IMR-90 (cell line): ENCODE measurements around the gene CORO1C. TPM values are rescaled to one million over a fixed set of nuclear protein-coding genes. Genes with fewer than 3 reads are reported as not detected.

ENCODE experiments used
- ATAC-seq: fragments of 200-7000 bp; cut with Tn5 transposase; 2 replicates; pipeline ENCODE4 v1.9.1; 2020; ENCODE audit warnings: low read depth, mild to moderate bottlenecking, moderate library complexity
- BruUV-seq: library from RNA; stranded (reverse); fragments of 400-500 nt; replicated peaks from 2 replicates; lab custom pipeline; 2021; lab: Mats Ljungman, UMichigan
- CTCF ChIA-PET: fragments of 300-600 bp; formaldehyde crosslinking; extraction: SDS; loops from one replicate; lab custom pipeline; 2021; ENCODE audit warnings: antibody characterized with exemption; lab: Yijun Ruan, JAX
- POLR2A ChIA-PET: fragments of 300-600 bp; sonication (Branson Sonifier 250); formaldehyde crosslinking; loops from one replicate; lab custom pipeline; 2022; ENCODE audit warnings: antibody characterized with exemption; ENCODE audit not compliant: unreplicated experiment; lab: Charles Lee
- DNase-seq: peaks from one replicate; pipeline ENCODE4 v3.0.0; 2013
- H2AFZ ChIP-seq: replicated peaks from 2 replicates; pipeline ENCODE3; 2013; ENCODE audit warnings: low read length, mild to moderate bottlenecking; ENCODE audit not compliant: poor library complexity
- H2AK5ac ChIP-seq: 2 replicates; pipeline ENCODE4 v1.6.1; 2013; ENCODE audit warnings: low read depth, low read length, inconsistent platforms
- H2AK9ac ChIP-seq: replicated peaks from 2 replicates; pipeline ENCODE3; 2013; ENCODE audit warnings: mild to moderate bottlenecking, low read depth, low read length, moderate library complexity; ENCODE audit not compliant: poor library complexity
- H2BK120ac ChIP-seq: 2 replicates; pipeline ENCODE4 v1.6.1; 2013; ENCODE audit warnings: low read depth, low read length, inconsistent platforms
- H2BK15ac ChIP-seq: 3 replicates; pipeline ENCODE4 v1.6.1; 2013; ENCODE audit warnings: low read depth, low read length, inconsistent platforms
- H2BK20ac ChIP-seq: 2 replicates; pipeline ENCODE4 v1.6.1; 2013; ENCODE audit warnings: low read depth, mild to moderate bottlenecking, inconsistent platforms, low read length, moderate library complexity
- H2BK5ac ChIP-seq: 2 replicates; pipeline ENCODE4 v1.6.1; 2013; ENCODE audit warnings: mild to moderate bottlenecking, low read depth, low read length, inconsistent platforms; ENCODE audit not compliant: poor library complexity, severe bottlenecking
- H3K14ac ChIP-seq: replicated peaks from 2 replicates; pipeline ENCODE4 v1.6.1; 2013; ENCODE audit warnings: low read depth, low read length, inconsistent platforms
- H3K18ac ChIP-seq: 2 replicates; pipeline ENCODE4 v1.6.1; 2013; ENCODE audit warnings: low read depth, low read length, control low read depth
- H3K23ac ChIP-seq: 2 replicates; pipeline ENCODE4 v1.6.1; 2013; ENCODE audit warnings: low read depth, low read length, inconsistent platforms
- H3K27ac ChIP-seq: 2 replicates; pipeline ENCODE4 v1.5.1; 2013; ENCODE audit warnings: mild to moderate bottlenecking, control low read depth, low read length; ENCODE audit not compliant: insufficient read depth
- H3K27me3 ChIP-seq: 2 replicates; pipeline ENCODE4 v1.6.1; 2013; ENCODE audit warnings: low read length; ENCODE audit not compliant: control insufficient read depth, insufficient read depth
- H3K36me3 ChIP-seq: 2 replicates; pipeline ENCODE4 v1.6.1; 2013; ENCODE audit warnings: low read length, mixed read lengths; ENCODE audit not compliant: control insufficient read depth, insufficient read depth
- H3K4ac ChIP-seq: 2 replicates; pipeline ENCODE4 v1.6.1; 2013; ENCODE audit warnings: low read depth, low read length, inconsistent platforms
- H3K4me1 ChIP-seq: 2 replicates; pipeline ENCODE4 v1.6.1; 2013; ENCODE audit warnings: low read length, mixed read lengths; ENCODE audit not compliant: control insufficient read depth, insufficient read depth
- H3K4me2 ChIP-seq: 2 replicates; pipeline ENCODE4 v1.6.1; 2013; ENCODE audit warnings: low read depth, mild to moderate bottlenecking, control low read depth, low read length, moderate library complexity
- H3K4me3 ChIP-seq: 2 replicates; pipeline ENCODE4 v1.5.1; 2013; ENCODE audit warnings: low read depth, mild to moderate bottlenecking, control low read depth, low read length, moderate library complexity; ENCODE audit not compliant: insufficient read depth
- H3K56ac ChIP-seq: 2 replicates; pipeline ENCODE4 v1.6.1; 2013; ENCODE audit warnings: low read length, inconsistent platforms; ENCODE audit not compliant: insufficient read depth; ENCODE audit errors: extremely low read depth
- H3K79me1 ChIP-seq, 2 experiments: 2 replicates each; pipeline ENCODE4 v1.6.1; 2013; ENCODE audit warnings: low read length in 2 of 2, inconsistent platforms in 1 of 2, low read depth in 1 of 2
- H3K9ac ChIP-seq: 2 replicates; pipeline ENCODE4 v1.6.1; 2013; ENCODE audit warnings: low read depth, low read length, control low read depth
- H3K9me1 ChIP-seq: 2 replicates; pipeline ENCODE4 v1.6.1; 2013; ENCODE audit warnings: low read length, inconsistent platforms; ENCODE audit not compliant: insufficient read depth
- H3K9me3 ChIP-seq: 2 replicates; pipeline ENCODE4 v1.6.1; 2013; ENCODE audit warnings: low read length; ENCODE audit not compliant: control insufficient read depth, insufficient read depth
- H4K20me1 ChIP-seq: 2 replicates; pipeline ENCODE4 v1.6.1; 2013; ENCODE audit warnings: low read length, inconsistent platforms; ENCODE audit not compliant: insufficient read depth
- H4K5ac ChIP-seq: 2 replicates; pipeline ENCODE4 v1.6.1; 2013; ENCODE audit warnings: mild to moderate bottlenecking, low read depth, low read length, control low read depth
- H4K8ac ChIP-seq, 2 experiments: 2 replicates each; pipeline ENCODE4 v1.6.1; 2013; ENCODE audit warnings: low read depth in 2 of 2, low read length in 2 of 2, control low read depth in 1 of 2, inconsistent platforms in 1 of 2
- H4K91ac ChIP-seq: 2 replicates; pipeline ENCODE4 v1.6.1; 2013; ENCODE audit warnings: low read depth, low read length, inconsistent platforms; ENCODE audit not compliant: insufficient read depth
- BHLHE40 ChIP-seq: fragments of 150-350 bp; IDR thresholded peaks from 2 replicates; pipeline ENCODE4 v1.6.1; 2016; ENCODE audit warnings: mild to moderate bottlenecking, low read depth, low read length
- CEBPB ChIP-seq: IDR thresholded peaks from 2 replicates; pipeline ENCODE4 v1.6.1; 2012; ENCODE audit warnings: low read depth, low read length, improper control_type of control experiment
- CHD1 ChIP-seq: IDR thresholded peaks from 2 replicates; pipeline ENCODE4 v1.6.1; 2012; ENCODE audit warnings: low read depth, low read length, improper control_type of control experiment
- CTCF ChIP-seq: conservative IDR thresholded peaks from 2 replicates; pipeline ENCODE4 v1.5.1; 2012; ENCODE audit warnings: mild to moderate bottlenecking, low read depth, low read length, improper control_type of control experiment
- ELK1 ChIP-seq: fragments of 150-350 bp; IDR thresholded peaks from 2 replicates; pipeline ENCODE4 v1.6.1; 2016; ENCODE audit warnings: low read depth, mild to moderate bottlenecking, low read length, moderate library complexity, borderline replicate concordance
- FOS ChIP-seq: fragments of 150-350 bp; IDR thresholded peaks from 2 replicates; pipeline ENCODE4 v1.6.1; 2016; ENCODE audit warnings: low read depth, low read length
- MAFK ChIP-seq: IDR thresholded peaks from 2 replicates; pipeline ENCODE4 v1.6.1; 2012; ENCODE audit warnings: low read depth, low read length, improper control_type of control experiment
- MAZ ChIP-seq: IDR thresholded peaks from 2 replicates; pipeline ENCODE4 v1.6.1; 2012; ENCODE audit warnings: low read depth, mild to moderate bottlenecking, low read length, improper control_type of control experiment, moderate library complexity, borderline replicate concordance
- MXI1 ChIP-seq: IDR thresholded peaks from 2 replicates; pipeline ENCODE4 v1.6.1; 2012; ENCODE audit warnings: low read depth, mild to moderate bottlenecking, low read length, moderate library complexity, borderline replicate concordance
- NFE2L2 ChIP-seq: fragments of 150-350 bp; IDR thresholded peaks from 2 replicates; pipeline ENCODE4 v1.6.1; 2016; ENCODE audit warnings: low read depth, mild to moderate bottlenecking, low read length
- POLR2A ChIP-seq: IDR thresholded peaks from 2 replicates; pipeline ENCODE4 v1.6.1; 2012; ENCODE audit warnings: mild to moderate bottlenecking, low read depth, low read length
- RAD21 ChIP-seq: IDR thresholded peaks from 2 replicates; pipeline ENCODE4 v1.6.1; 2012; ENCODE audit warnings: low read length, improper control_type of control experiment
- RCOR1 ChIP-seq: IDR thresholded peaks from 2 replicates; pipeline ENCODE4 v1.6.1; 2012; ENCODE audit warnings: mild to moderate bottlenecking, low read length, improper control_type of control experiment; ENCODE audit not compliant: insufficient replicate concordance
- RFX5 ChIP-seq: IDR thresholded peaks from 2 replicates; pipeline ENCODE4 v1.8.0; 2012; ENCODE audit warnings: low read depth, mild to moderate bottlenecking, low read length, moderate library complexity
- SMC3 ChIP-seq: fragments of 150-350 bp; IDR thresholded peaks from 2 replicates; pipeline ENCODE4 v1.6.1; 2016; ENCODE audit warnings: low read depth, mild to moderate bottlenecking, antibody characterized with exemption, low read length, moderate library complexity
- USF2 ChIP-seq: fragments of 150-350 bp; IDR thresholded peaks from 2 replicates; pipeline ENCODE4 v1.6.1; 2017; ENCODE audit warnings: mild to moderate bottlenecking, antibody characterized with exemption, low read length, low read depth
- WGBS, 2 experiments: methylation state at CpG; one replicate each; pipeline versions ENCODE4 v1.1.5 to v1.1.7; 2013; ENCODE audit warnings: missing lambda C conversion rate in 2 of 2; ENCODE audit not compliant: insufficient read length in 1 of 2; ENCODE audit errors: extremely low coverage in 2 of 2; 5-methylcytosine and 5-hydroxymethylcytosine counted together
- dilution Hi-C: fragments of 300-500 bp; cut with HindIII; formaldehyde crosslinking; loops from one replicate; pipeline ENCODE4 v1.14.3; 2018; ENCODE audit warnings: low sequenced_read_pairs; ENCODE audit not compliant: unreplicated experiment
- in situ Hi-C: fragments of 300-500 bp; cut with MboI; formaldehyde crosslinking; loops from 3 replicates; pipeline ENCODE4 v1.14.3; 2019; ENCODE audit warnings: low sequenced_read_pairs, inconsistent platforms, mixed read lengths
- intact Hi-C: fragments of 100-400 bp; cut with micrococcal nuclease; formaldehyde crosslinking; loops from 2 replicates; pipeline ENCODE4 v1.10.0; 2022
- polyA plus RNA-seq, 3 experiments: library from polyadenylated mRNA; depleted of rRNA; stranded (reverse); fragments of >200 nt; gene quantifications; 2 replicates each; pipeline ENCODE4 v1.2.3, GENCODE V29; 2012; ENCODE audit warnings: low replicate concordance in 1 of 3
- total RNA-seq: library from RNA; depleted of rRNA; stranded (reverse); fragments of >200 nt; gene quantifications from 2 replicates; pipeline ENCODE4 v1.2.3, GENCODE V29; 2012

CORO1C gene
- total and polyA plus RNA-seq, 2 of the 4 experiments (the other 2 are of a cell fraction) = 675 to 1,100 TPM

- peaks cover 18% of the 10 kb centered on the region for H3K4me1 ChIP-seq
- H3K9me1 ChIP-seq = peaks cover 28% of the 10 kb centered on the region
- 53% methylated on average over 2 of the region's 3 CpGs; no CpG with 5 or more reads in 1 of the 2 experiments for WGBS, 2 experiments
- H3K36me3 ChIP-seq = no peaks in the 10 kb centered on the region
- H2BK20ac ChIP-seq = no peak overlapping the region
- no peak overlapping the region for H4K8ac ChIP-seq
- H4K5ac ChIP-seq = no peak overlapping the region
- H2AK5ac ChIP-seq = no peak overlapping the region
- H3K14ac ChIP-seq = no peak overlapping the region
- no peak overlapping the region for H4K91ac ChIP-seq
- ChIA-PET POLR2A (no interaction called here), CTCF (no interaction called here)
- H3K27ac ChIP-seq = no peak overlapping the region
- H3K9ac ChIP-seq = no peak overlapping the region
- no peak overlapping the region for H3K4ac ChIP-seq
- H3K4me3 ChIP-seq = no peak overlapping the region
- no peak overlapping the region for H3K18ac ChIP-seq
- H3K79me1 ChIP-seq = peaks cover 0 to 16% of the 10 kb centered on the region in 2 experiments; a peak in 1 of 4 replicates
- no peaks in the 10 kb centered on the region for H3K9me3 ChIP-seq
- no peak overlapping the region for H2BK15ac ChIP-seq
- H3K4me2 ChIP-seq = no peak overlapping the region
- H2AFZ ChIP-seq = no peak overlapping the region
- no peak overlapping the region for H3K23ac ChIP-seq
- no peak overlapping the region for H2BK120ac ChIP-seq
- no TSS peak for BruUV-seq
- H3K56ac ChIP-seq = no peak overlapping the region
- no peaks in the 10 kb centered on the region for H4K20me1 ChIP-seq
- DNase-seq (no peak), ATAC-seq (no peak)
- H2AK9ac ChIP-seq = no peak overlapping the region
- no peaks in the 10 kb centered on the region for H3K27me3 ChIP-seq
- no peak overlapping the region for H2BK5ac ChIP-seq
- in situ Hi-C loops = loop anchor here (25.0 kb wide), 1 partner anchor 462 kb away; the partner anchor contains the start of genes ALKBH2 and UNG
- no peak for TF ChIP-seq MAFK
- no peak for TF ChIP-seq MAZ
- no peak for TF ChIP-seq MXI1
- TF ChIP-seq CHD1 = no peak
- TF ChIP-seq ELK1 = no peak
- no peak for TF ChIP-seq RAD21
- TF ChIP-seq CEBPB = no peak
- TF ChIP-seq RCOR1 = no peak
- TF ChIP-seq RFX5 = no peak
- TF ChIP-seq FOS = no peak
- no peak for TF ChIP-seq USF2
- no peak for TF ChIP-seq POLR2A
- no peak for TF ChIP-seq CTCF
- TF ChIP-seq NFE2L2 = no peak
- no peak for TF ChIP-seq BHLHE40
- no peak for TF ChIP-seq SMC3
- dilution Hi-C loops = no loop called here
- intact Hi-C loops = loop anchor here (5.0 kb wide), 1 partner anchor 467 kb away; the partner anchor contains the start of gene ALKBH2
These were observed 106.1 kb downstream of the CORO1C start for GRCh38 chr12:108625228-108625627.
